GM12875 (cell line): ENCODE data around the gene FMN2.

Source experiments
- H3K4me3 ChIP-seq: one replicate; pipeline ENCODE4 v1.5.1; 2011; ENCODE audit warnings: low read depth, low read length, control low read depth
- CTCF ChIP-seq: IDR thresholded peaks from 2 replicates; pipeline ENCODE4 v1.5.1; 2011; ENCODE audit warnings: low read depth, mild to moderate bottlenecking, control low read depth, inconsistent platforms, low read length, moderate library complexity, borderline replicate concordance; ENCODE audit not compliant: insufficient read depth

FMN2 gene

GRCh38 chr1:240337781-240338180, 246.1 kb downstream of the FMN2 start:
- H3K4me3 ChIP-seq = no peak overlapping the region
- TF ChIP-seq CTCF = no peak

GRCh38 chr1:240338837-240339236, 247.2 kb downstream of the FMN2 start:
- TF ChIP-seq CTCF = no peak
- no peak overlapping the region for H3K4me3 ChIP-seq

GRCh38 chr1:240341365-240342250, 249.9 kb downstream of the FMN2 start:
- H3K4me3 ChIP-seq = no peak overlapping the region
- no peak for TF ChIP-seq CTCF

DNA sequence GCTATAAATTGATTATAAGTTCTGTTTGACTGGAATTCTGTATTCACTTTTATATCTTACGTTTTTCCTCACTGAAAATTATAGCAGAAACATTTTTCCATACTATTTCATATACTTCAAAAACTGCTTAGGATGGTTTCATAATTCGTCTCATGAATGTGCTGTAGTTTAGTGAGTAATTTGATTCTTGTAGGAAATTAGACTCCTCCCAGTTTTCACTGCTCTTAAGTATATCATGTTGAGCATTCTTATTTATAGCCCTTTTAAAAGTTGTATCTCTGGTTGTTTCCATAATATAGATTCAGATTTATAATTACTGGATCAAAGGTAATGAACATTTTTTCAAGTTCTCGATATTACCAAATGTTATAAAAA, 250.6 kb downstream of the FMN2 start:
- no peak for TF ChIP-seq CTCF
- no peak overlapping the region for H3K4me3 ChIP-seq

- H3K4me3 ChIP-seq = no peak overlapping the region
- no peak for TF ChIP-seq CTCF
These were observed 251.4 kb downstream of the FMN2 start for GRCh38 chr1:240343045-240343444.

DNA sequence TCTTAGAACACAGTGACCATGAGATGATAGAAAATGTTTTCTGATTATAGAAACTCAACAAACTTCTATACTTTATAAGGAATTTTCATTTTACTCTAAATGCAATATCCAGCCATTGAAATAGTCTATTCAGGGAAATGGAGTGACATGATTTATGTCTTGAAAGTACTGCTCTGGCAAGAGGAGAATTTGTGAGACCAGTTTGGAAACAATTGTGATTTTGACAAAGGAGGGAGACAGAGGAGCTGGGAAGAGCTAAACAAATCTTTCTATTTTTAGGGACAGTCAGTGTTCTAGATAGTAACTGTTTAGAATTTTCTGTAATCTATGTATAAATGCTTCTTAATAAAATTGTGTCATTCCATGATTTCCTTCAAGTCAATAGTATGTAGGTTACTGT, 252.3 kb downstream of the FMN2 start:
- H3K4me3 ChIP-seq = no peak overlapping the region
- no peak for TF ChIP-seq CTCF

DNA sequence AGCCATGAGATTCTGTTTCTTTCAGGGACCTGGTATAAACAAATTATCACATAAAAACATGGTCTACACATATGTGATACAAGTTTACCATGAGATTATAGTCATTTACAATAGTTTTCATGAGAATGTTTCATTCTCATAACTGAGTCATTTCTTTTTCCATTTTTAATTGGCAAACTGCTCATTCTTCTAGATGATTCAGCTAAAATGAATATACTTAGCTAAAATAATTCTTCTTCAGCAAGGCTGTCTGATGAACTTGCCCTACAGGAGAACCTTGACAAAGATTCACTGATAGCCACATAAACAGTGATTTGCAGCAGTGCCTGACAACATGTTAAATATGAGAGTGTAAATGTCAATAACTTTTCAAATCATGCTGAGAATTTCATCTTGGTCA, 253.2 kb downstream of the FMN2 start:
- H3K4me3 ChIP-seq = no peak overlapping the region
- no peak for TF ChIP-seq CTCF
